T-helper 22 cell (primary cell): Measurements from ENCODE around the gene SRCIN1.
"Not testable (repeated sequence)": the region's sequence is repeated elsewhere in the genome, so short reads cannot be mapped to it uniquely, and the experiment has no call there.

Source experiments
- DNase-seq: peaks from one replicate; pipeline ENCODE4 v3.0.0-alpha.2; 2020; ENCODE audit warnings: low read depth

The SRCIN1 gene

DNA sequence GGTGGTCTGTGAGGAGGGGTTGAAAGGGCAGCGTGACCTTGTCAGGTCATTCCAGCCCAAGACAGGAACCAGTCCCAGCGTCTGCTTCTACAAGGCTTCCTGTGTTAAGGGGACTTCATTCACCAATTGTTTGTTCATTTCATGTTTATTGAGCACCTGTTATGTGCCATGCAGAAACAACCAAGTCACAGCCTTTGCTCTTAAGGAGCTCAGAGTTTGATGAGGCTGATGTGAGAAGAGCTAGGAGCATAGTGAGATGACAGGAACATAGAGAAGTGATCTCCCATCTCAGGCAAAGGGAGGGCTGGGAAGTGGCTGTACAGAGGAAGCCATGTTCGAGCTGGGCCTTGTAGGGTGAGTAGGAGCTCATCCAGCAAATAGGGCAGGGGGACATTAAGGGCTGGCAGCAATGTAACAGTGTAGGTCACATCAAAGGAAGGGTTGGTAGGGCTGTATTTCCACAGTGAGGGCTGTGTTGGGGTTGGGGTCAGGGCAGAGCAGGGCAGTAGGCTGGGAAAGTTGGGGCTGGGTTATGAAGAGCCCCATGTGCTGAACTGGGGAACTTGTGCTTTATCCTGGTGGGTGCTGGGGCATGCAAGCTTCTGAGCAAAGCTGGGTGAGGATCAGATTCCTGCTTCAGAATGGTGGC lies 97.7 kb downstream of the SRCIN1 start:
- DNase-seq, result no peak

DNA sequence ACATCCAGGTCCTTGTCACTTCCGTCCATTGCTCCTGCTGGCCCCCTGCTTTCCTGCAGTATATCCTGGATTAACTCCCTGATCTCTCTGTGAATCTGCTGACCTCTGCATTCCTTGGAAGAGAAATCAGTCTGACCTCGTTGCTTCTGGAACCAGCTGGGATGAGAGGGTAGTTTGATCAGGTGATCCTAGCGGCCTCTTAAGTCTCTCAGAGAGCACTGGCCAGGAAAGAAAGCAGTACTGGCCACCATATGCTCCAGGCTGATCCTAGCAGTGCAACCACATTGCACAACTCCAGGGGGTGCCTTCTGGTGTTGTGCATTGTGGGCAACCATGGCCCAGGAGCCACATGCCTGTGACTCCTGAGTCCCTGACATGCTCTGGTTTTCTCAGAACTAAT lies 98.3 kb downstream of the SRCIN1 start:
- DNase-seq, result no peak

DNA sequence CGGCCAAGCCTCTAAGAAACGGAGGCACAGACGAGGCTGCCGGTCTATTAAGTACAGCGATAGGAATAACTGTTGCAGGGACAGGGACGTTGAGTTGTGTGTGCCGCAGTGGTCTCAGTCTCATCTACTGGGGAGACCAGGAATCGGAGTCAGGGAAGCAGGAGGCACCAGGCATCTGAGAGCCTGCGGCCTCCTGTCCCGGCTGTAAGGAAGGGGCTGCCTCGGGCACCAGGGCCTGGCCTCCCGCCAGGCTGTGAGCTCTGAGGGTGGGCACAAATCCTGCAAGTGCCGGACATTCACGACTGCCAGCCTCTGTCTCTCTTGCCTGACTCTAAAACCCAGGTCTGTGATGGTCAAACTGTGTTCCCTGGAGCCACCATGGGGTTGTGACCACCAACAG lies 101.5 kb downstream of the SRCIN1 start:
- DNase-seq, result no peak

DNA sequence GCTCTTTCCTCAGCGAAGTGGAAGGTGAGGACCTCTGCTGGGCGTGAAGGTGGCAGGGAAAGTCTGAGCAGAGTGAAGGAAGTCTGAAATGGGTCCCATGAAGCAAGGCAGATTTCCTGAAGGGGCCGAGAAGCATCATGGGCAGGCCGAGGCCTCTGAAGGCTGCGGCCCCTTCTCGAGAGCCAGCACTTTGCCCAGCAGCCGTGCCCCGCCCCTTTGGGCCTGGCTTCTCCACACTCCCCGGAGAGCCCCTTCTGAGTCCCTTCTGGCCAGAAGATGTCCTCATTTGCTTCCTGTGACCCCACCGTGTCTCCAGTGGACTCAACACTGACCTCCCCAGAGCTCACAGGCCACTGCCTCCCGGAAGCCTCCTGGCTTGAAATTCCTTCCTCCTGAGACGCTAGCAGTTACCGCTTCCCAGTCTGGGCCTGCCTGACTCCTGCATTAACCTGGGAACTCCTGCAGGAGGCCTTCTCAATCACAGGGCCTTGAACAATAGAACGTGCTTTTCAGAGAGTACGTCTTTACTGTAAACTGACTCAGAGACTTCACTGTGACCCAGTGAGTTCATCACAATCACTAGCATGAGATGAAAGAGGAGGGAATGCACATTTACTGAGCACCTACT lies 102.4 kb downstream of the SRCIN1 start:
- not testable (repeated sequence) for DNase-seq

DNA sequence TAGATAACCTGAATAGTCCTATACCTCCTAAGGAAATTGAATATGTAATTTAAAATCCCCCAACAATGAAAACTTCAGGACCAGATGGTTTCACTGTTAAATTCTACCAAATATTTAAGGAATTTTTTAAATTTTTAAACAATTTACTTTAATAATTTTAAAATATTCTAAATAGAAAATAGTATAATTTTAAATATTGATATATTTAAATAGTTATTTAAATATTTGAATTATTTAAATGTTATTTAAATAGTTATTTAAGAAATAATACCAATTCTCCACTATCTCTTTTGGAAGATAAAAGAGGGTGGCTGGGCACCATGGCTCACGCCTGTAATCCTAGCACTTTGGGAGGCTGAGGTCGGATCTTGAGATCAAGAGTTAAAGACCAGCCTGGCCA lies 104.0 kb downstream of the SRCIN1 start:
- not testable (repeated sequence) for DNase-seq

DNA sequence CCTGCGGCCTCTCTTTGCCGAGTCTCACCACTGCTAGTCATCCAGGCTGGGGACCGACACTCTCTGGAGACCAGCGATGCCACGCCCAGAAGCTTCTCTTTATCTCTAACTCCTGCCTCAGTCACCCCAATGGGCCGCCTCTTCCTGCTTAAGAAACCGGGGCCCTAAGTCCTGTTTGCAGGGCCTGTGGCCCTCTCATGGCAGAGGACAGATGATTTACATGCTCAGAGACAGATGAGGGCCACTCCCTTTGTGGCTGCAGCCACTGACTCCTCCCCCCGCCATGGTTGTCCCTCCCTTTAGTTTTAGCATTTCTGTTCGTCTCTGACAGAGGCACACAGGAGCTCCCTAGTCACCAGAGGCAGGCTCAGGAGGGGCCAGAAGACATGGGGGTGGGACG lies 106.5 kb downstream of the SRCIN1 start:
- not testable (repeated sequence) for DNase-seq

DNA sequence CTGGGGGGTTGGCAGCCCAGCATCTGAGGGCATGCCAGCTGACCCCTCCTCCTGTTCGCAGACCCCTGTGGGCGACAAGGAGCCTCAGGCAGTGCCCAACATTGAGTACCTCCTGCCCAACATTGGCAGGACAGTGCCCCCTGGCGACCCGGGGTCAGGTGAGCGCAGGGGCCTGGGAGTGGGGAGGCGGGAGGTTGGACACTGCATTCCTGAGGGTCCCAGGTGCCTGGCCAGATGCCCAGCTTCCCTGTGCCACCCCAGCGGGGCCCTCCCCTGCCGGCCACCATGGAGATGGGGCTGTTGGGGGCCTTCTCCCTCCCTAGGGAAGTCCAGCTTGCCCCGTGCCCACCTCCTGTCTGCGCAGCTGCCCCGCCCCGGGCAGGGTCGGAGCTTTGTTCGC lies 107.4 kb downstream of the SRCIN1 start:
- no peak for DNase-seq

DNA sequence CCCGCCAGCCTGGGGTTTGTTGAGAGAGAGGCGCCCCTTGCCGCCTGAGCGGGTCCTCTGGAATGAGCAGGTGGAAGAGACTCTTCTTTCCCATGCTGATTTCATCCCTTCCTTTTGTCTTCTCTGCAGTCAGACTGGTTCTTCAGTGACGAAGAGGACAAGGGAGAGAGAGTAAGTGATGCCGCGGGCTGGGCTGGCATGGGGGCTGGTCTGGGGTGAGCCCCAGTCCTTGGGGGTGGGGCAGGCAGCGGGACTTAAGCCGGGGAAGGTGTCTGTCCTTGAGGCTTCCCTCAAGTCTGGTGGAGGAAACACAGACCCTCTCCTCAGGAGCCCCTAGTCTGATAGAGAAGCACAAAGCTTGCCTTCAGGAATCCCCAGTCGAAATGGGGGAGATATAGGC lies 108.1 kb downstream of the SRCIN1 start:
- DNase-seq, result not testable (repeated sequence)

DNA sequence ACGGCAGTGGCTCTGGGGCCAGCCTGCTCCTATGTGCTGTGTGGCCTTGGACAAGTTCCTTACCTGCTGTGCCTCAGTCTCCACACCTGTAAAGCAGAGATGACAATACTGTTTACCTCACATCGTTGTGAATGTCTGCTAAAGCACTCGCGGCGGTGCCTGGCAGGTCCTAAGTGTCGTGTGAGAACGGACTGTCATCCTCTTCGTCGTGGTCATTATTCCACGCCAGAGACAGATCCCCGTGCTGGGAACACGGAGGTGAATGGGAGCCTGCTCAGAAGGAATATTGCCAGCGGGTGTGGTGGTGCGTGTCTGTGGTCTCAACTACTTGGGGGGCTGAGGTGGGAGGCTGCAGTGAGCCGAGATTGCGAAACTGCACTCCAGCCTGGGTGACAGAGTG lies 111.6 kb downstream of the SRCIN1 start:
- DNase-seq, result not testable (repeated sequence)

DNA sequence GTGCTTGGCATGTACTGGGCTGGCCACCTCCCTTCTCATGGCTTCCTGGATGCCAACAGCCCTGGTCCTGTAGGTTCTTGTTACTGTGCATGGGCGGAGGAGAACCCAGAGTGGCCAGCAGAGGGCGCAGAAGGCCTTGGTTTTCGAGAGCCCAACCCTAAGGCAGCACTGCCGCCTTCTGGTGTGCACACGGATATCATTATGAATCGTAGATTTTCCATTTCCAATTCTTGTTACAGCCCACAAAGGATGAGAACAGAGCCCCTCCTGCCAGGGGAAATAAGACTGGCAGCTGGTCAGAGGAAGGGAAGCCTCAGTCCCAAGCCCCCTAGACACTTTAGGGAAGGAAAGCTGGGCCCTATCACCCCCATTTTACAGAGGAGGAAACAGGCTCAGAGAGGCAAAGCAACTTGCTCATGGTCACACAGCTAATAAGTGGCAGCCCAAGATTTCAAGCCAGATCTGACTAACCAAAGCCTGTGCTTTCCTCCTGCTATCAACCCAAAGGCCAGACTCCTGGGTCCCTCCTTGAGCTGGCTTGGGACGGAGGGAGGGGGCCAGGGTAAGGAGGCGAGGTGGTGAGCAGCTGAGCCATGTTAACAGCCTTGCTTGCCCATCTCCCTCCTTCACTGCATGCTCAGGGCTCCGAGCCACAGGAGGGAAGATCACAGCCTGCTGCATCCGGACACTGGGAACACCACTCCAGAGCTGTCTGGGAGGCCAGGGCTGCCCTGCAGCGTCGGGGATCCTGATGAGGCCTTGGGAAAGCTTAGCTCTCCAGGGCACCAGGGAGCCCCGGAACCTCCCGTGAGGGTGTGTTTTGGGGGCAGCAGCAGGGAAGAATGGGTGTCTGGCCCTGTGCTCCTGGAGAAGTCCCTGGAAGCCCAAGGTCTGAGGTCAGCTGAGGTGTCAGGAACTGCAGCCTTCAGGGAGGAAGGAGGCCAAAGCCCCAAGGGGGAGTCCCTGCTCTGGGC lies 113.4 kb downstream of the SRCIN1 start:
- peak; percentile 64 for DNase-seq

DNA sequence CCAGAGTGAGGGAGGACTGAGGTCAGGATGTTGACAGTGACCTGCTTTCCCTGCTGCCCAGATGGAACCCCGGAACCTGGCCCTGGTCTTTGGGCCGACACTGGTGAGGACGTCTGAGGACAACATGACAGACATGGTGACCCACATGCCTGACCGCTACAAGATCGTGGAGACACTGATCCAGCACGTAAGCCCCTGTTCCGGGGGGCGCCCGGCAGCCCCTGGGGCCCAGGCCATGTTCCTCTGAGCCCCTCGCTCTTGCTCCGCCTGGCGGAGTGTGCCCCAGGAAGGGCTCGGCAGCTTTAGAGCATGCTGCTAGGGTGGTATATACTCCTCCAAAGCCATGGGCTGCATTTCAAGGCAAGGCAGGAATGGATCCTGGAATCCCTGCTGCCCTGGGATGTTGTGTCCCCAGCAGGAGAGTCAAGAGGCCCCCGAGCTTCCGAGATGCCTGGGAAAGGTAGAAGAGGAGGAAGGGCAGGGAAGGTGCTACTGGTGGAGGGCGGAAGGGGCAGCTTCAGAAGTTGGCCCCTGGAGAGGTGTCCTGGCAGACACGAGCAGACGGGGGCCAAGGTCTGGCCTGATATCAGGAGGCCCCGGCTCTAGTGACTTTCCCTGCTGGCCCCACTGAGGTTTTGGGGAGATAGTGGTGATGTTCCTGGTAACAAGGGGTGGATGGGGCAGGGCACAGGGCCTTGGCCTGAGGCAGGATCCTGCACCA lies 114.2 kb downstream of the SRCIN1 start:
- DNase-seq, result not testable (repeated sequence)

DNA sequence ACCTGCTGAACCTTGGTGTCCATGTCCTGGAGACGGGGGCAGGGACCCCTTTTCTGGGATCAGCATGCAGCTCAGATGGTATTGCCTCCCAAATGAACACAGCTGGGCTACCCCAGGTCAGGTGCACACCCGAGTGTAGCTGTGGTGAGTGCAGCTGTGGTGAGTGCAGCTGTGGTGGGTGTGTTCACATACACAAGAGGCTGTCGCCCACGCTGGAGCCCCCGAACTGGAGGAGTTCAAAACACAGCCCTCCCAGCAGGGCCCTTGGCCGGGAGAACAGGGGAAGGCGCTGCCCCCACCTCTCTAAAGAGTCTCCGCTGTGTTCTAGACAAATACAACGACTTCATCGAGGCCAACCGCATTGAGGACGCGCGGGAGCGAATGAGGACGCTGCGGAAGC lies 116.0 kb downstream of the SRCIN1 start:
- DNase-seq, result not testable (repeated sequence)

DNA sequence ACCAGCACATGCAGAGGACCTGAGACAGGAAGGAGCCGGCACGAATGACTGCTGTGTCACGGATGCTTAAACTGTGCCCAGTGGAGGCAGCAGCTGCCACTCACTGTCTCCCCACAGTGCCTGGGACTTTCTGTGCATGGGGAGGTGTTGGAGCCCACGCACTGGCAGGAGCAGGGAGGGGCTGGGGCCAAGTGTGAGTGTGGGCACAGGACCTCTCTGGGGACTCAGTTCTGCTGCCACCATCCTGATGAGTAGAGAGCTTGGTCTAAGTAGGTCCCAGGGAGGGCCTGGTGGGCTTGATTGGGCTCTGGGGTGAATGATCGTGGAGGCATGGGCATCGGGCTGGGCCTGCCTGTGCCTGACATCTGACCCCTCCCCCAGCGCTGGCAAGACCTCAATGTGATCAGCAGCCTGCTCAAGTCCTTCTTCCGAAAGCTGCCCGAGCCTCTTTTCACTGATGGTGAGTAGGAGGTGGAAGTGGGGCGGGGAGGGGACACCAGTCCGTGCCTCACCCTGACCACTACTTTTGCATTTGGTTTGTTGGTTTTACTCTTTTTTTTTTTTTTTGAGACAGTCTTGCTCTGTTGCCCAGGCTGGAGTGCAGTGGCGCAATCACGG lies 120.0 kb downstream of the SRCIN1 start:
- not testable (repeated sequence) for DNase-seq

DNA sequence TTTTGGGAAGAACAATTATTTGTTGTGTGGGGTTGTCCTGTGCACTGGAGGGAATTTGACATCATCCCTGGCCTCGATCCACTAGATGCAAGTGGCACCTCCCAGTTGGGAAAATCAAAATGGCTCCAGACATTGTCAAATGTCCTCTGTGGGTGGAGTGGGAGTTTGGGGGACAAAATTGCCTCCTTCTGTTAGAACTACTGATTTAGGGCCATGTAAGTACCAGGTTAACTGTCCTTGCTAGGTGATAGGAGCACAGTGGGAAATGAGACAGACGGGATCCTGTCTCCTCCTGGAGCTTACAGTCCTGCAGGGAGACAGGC lies 120.6 kb downstream of the SRCIN1 start:
- DNase-seq, result no peak

DNA sequence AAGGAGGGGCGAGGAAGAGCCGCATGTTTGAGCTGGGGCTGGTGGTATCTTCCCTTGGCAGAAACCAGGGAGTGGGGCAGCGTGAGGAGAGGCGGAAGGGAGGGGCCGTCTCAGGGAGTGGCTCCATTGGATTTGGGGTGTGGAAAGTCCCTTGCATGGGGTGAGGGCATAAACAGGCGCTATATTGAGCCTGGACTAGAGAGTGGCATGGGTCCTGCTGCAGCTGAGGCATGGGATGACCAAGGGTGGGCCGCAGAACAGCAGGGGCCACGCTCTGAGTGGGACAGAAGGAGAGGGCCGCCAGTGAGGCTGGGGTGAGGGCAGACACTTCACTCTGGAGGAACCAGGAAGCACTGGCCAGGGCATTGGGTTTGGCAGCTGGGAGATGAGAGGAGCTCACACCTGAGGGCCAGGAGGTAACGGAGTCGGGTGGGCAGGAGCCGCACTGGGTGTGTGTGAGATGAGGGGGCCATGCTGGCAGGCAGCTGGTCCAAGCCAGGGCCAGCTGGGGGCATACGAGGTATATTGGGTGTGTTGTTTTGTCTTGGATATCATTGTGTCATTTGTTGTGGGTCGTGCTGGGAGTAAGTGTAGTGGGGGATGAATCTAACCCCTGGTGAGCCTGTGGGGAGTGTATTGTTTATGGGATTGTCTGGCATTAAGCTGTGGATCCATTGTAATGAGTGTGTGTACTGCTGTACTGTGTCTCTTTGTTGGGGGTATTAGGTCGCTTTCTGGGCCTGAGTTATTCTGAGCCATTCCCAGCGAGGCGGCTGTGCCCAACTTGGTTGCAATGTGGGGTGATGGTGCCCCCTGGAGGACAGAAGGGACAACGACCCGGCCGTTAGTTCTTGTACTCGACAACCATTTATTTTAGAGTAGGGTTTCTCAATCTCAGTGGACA lies 121.3 kb downstream of the SRCIN1 start:
- DNase-seq, result not testable (repeated sequence)

DNA sequence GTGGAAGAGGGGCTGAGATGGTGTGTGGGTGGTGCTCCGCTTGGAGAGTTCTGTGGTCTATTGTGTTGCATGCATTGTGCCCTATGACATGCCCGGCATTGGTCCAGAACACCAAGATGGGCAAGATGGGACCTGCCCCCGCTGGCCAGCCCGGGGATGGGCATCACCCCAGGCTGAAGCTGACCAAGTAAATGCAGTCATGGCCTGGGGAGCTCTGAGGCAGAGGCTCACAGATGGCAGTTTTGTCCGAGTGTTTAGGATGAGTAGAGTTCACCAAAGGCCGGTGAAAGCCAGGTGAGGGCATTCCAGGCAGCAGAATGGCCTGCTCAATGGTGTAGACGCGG lies 123.1 kb downstream of the SRCIN1 start:
- not testable (repeated sequence) for DNase-seq

DNA sequence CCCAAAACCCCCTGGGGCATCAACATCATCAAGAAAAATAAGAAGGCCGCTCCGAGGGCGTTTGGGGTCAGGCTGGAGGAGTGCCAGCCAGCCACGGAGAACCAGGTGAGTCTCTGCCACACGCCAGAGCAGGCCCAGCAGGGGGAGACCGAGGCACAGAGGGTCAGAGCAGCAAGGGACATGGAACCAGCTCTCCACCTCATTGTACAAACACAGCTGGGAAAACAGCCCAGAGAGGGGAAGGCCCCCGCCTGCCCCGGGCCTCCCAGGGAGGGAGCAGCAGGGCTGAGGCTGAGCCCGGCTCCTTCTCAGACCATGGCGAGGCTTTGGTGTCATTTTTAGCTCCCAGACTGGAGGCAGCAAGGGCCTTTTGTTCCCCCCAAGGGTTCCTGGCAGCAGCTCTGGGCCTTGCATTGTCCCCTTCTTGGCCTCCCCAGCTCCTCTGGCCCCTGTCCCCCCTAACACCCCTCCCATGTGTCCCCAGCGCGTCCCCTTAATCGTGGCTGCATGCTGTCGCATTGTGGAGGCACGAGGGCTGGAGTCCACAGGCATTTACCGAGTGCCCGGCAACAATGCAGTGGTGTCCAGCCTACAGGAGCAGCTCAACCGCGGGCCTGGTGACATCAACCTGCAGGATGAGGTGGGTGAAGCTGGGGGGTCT lies 123.6 kb downstream of the SRCIN1 start:
- not testable (repeated sequence) for DNase-seq
